Posterior cingulate gyrus (tissue), 11 donors: ENCODE measurements around the gene UNC13C.
"Not testable (repeated sequence)": the region's sequence is repeated elsewhere in the genome, so short reads cannot be mapped to it uniquely, and the experiment has no call there.

Source experiments
- DNase-seq, 10 donors: peaks; one replicate each; pipeline versions ENCODE4 v3.0.0 to v3.0.0-alpha.2; 2020 to 2021; ENCODE audit warnings: mixed read lengths in 3 of 10
- intact Hi-C: fragments of 100-400 bp; cut with DNase I; formaldehyde crosslinking; loops from one replicate; pipeline ENCODE4 v1.15.1; 2023

The UNC13C gene

GRCh38 chr15:53978253-53978906, at the start of gene UNC13C:
TSS of gene UNC13C (plus strand) at chr15:53978441. CDS start at chr15:54012904, 34,463 bp downstream.
- intact Hi-C loops, result no loop called here
- peak; percentile 27 to 95 (median 64) for DNase-seq

- DNase-seq, result no peak
- intact Hi-C loops, result no loop called here
These were observed 42.1 kb upstream of the UNC13C start for GRCh38 chr15:53936137-53936536.

GRCh38 chr15:53937632-53938031, 40.6 kb upstream of the UNC13C start:
- DNase-seq, result not testable (repeated sequence)

GRCh38 chr15:53950572-53950971, 27.7 kb upstream of the UNC13C start:
- DNase-seq, result no peak
- intact Hi-C loops, result no loop called here

More at GRCh38 chr15:53937632-53938031, 40.6 kb upstream of the UNC13C start:
- intact Hi-C loops, result not testable (repeated sequence)

- intact Hi-C loops, result no loop called here
- no peak for DNase-seq
These were observed 22.8 kb upstream of the UNC13C start for GRCh38 chr15:53955396-53955795.

- DNase-seq, result peak in 6 of 10 donors; percentile 19 to 78 (median 41)
- intact Hi-C loops, result loop anchor here (2.0 kb wide), 2 partner anchors 1146 to 1206 kb away; no protein-coding TSS in a partner anchor
These were observed 15.3 kb upstream of the UNC13C start for GRCh38 chr15:53962646-53963561.

GRCh38 chr15:53963801-53964200, 14.4 kb upstream of the UNC13C start:
- intact Hi-C loops, result loop anchor here (2.0 kb wide), 2 partner anchors 1145 to 1205 kb away; no protein-coding TSS in a partner anchor
- no peak for DNase-seq

GRCh38 chr15:53974121-53974520, 4.1 kb upstream of the UNC13C start:
- no peak for DNase-seq
- intact Hi-C loops, result no loop called here

GRCh38 chr15:53974813-53975212, 3.4 kb upstream of the UNC13C start:
- intact Hi-C loops, result no loop called here
- DNase-seq, result no peak

- peak in 6 of 10 donors; percentile 20 to 89 (median 50) for DNase-seq
- intact Hi-C loops, result no loop called here
These were observed 1.3 kb upstream of the UNC13C start for GRCh38 chr15:53976844-53977392.

GRCh38 chr15:53979051-53979788, 979 bp downstream of the UNC13C start:
- intact Hi-C loops, result no loop called here

GRCh38 chr15:53980021-53980420, 1.8 kb downstream of the UNC13C start:
- intact Hi-C loops, result no loop called here
- no peak for DNase-seq

More at GRCh38 chr15:53979051-53979788, 979 bp downstream of the UNC13C start:
- no peak for DNase-seq

- no peak for DNase-seq
- intact Hi-C loops, result no loop called here
These were observed 3.9 kb downstream of the UNC13C start for GRCh38 chr15:53982071-53982680.

GRCh38 chr15:53982876-53983275, 4.6 kb downstream of the UNC13C start:
- no peak for DNase-seq

GRCh38 chr15:53984221-53984620, 6.0 kb downstream of the UNC13C start:
- intact Hi-C loops, result no loop called here
- no peak for DNase-seq

More at GRCh38 chr15:53982876-53983275, 4.6 kb downstream of the UNC13C start:
- intact Hi-C loops, result no loop called here

- intact Hi-C loops, result no loop called here
- no peak for DNase-seq
These were observed 7.3 kb downstream of the UNC13C start for GRCh38 chr15:53985562-53985961.

GRCh38 chr15:53987480-53987879, 9.2 kb downstream of the UNC13C start:
- DNase-seq, result no peak
- intact Hi-C loops, result no loop called here

GRCh38 chr15:54007256-54007655, 29.0 kb downstream of the UNC13C start:
- intact Hi-C loops, result no loop called here
- DNase-seq, result no peak

GRCh38 chr15:54011656-54012055, 33.4 kb downstream of the UNC13C start:
- intact Hi-C loops, result no loop called here
- DNase-seq, result no peak
